PC-9 (cell line): Measurements from ENCODE around the gene SLMAP.

Experiments used
- EZH2 ChIP-seq: fragments of 200-600 bp; sonication (generic); IDR thresholded peaks from 2 replicates; pipeline ENCODE4 v1.8.0; 2017; ENCODE audit warnings: antibody characterized with exemption, low read depth
- TF ChIP-seq, protein P1 (sequence below): fragments of 200-600 bp; sonication (generic); conservative IDR thresholded peaks from 2 replicates; pipeline ENCODE4 v1.6.1; 2017; ENCODE audit warnings: mixed run types, antibody characterized with exemption, mild to moderate bottlenecking, moderate library complexity

DNA sequence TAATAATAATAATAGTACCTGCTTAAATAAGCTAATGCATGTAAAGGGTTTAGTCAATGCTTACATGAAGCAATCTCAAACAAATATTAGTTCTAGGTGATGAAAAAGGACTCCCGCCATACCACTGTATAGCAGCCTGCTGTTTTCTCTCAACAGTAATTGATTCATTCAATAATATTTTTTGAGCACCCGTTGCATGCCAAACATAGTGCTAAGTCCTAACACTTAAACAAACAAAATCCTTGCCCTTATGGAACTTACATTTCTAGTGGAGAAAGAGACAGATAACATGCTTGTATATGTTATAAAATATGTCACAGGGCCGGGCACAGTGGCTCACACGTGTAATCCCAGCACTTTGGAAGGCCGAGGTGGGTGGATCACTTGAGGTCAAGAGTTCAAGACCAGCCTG is 190.9 kb downstream of the SLMAP start:
- TF ChIP-seq, protein P1, sequence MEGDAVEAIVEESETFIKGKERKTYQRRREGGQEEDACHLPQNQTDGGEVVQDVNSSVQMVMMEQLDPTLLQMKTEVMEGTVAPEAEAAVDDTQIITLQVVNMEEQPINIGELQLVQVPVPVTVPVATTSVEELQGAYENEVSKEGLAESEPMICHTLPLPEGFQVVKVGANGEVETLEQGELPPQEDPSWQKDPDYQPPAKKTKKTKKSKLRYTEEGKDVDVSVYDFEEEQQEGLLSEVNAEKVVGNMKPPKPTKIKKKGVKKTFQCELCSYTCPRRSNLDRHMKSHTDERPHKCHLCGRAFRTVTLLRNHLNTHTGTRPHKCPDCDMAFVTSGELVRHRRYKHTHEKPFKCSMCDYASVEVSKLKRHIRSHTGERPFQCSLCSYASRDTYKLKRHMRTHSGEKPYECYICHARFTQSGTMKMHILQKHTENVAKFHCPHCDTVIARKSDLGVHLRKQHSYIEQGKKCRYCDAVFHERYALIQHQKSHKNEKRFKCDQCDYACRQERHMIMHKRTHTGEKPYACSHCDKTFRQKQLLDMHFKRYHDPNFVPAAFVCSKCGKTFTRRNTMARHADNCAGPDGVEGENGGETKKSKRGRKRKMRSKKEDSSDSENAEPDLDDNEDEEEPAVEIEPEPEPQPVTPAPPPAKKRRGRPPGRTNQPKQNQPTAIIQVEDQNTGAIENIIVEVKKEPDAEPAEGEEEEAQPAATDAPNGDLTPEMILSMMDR = no peak
- no peak for TF ChIP-seq EZH2
